ENCODE results near the gene PLEKHF1.

Gene PLEKHF1

DNA sequence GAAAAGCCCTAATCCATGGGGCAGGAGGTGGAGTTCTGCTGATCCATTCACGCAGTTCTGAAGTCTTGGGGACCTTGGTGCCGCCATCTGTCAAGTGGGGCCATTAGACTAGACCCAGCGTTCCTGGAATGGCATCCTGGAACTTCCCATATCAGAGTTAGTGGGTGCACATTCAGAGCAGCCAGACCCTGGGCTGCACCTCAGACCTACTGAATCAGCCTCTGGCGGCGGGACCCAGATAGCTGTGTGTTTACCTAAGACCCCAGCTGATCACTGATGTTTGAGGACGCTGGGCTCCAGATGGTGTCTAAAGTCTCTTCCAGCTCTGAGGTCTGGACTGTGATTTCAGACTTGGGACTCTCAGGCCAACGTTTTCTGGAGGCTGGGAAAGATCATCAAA is 46.4 kb upstream of the PLEKHF1 start:
- H3K9me3 ChIP-seq (ENCODE audit: severe bottlenecking) = no peaks in the 10 kb centered on the region
- no peak overlapping the region for H3K4me3 ChIP-seq (ENCODE audit: low read depth, low read length)
- peaks cover 3% of the 10 kb centered on the region for H3K36me3 ChIP-seq
- TF ChIP-seq, protein P1, sequence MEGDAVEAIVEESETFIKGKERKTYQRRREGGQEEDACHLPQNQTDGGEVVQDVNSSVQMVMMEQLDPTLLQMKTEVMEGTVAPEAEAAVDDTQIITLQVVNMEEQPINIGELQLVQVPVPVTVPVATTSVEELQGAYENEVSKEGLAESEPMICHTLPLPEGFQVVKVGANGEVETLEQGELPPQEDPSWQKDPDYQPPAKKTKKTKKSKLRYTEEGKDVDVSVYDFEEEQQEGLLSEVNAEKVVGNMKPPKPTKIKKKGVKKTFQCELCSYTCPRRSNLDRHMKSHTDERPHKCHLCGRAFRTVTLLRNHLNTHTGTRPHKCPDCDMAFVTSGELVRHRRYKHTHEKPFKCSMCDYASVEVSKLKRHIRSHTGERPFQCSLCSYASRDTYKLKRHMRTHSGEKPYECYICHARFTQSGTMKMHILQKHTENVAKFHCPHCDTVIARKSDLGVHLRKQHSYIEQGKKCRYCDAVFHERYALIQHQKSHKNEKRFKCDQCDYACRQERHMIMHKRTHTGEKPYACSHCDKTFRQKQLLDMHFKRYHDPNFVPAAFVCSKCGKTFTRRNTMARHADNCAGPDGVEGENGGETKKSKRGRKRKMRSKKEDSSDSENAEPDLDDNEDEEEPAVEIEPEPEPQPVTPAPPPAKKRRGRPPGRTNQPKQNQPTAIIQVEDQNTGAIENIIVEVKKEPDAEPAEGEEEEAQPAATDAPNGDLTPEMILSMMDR (IDR thresholded peaks at IDR 0.05; ENCODE audit: low read depth, low read length) = no peak
- DNase-seq = no peak
- H3K27ac ChIP-seq = no peak overlapping the region
- H3K27me3 ChIP-seq (ENCODE audit: insufficient read depth, low read depth, severe bottlenecking) = no peaks in the 10 kb centered on the region

DNA sequence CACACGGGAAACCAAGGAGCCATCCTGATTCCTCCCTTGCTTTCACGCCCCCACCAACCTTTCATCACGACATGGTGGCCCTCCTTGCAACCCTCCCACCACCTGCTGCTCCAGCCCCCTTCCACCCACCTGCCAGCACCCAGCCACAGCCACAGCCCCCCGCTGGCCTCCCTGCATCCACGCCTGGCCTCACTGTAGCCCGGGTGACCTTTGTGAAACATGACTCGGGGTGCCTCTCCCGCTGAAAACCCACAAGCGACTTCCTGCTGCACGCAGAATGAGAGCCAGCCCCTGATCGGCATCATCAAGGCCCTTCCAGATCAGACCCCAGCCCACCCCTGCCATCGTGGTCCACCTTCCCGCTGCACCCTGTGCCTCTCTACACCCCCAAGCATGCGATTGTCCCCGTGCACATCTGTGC is 44.3 kb upstream of the PLEKHF1 start:
- DNase-seq = no peak
- Histone ChIP-seq H3K9me3 (ENCODE audit: severe bottlenecking) (no peaks in the 10 kb centered on the region), H3K27ac (no peak overlapping the region), H3K36me3 (no peaks in the 10 kb centered on the region), H3K27me3 (ENCODE audit: insufficient read depth, low read depth, severe bottlenecking) (no peaks in the 10 kb centered on the region), H3K4me3 (ENCODE audit: low read depth, low read length) (no peak overlapping the region)
- TF ChIP-seq, protein P1 (IDR thresholded peaks at IDR 0.05; ENCODE audit: low read depth, low read length) = no peak

DNA sequence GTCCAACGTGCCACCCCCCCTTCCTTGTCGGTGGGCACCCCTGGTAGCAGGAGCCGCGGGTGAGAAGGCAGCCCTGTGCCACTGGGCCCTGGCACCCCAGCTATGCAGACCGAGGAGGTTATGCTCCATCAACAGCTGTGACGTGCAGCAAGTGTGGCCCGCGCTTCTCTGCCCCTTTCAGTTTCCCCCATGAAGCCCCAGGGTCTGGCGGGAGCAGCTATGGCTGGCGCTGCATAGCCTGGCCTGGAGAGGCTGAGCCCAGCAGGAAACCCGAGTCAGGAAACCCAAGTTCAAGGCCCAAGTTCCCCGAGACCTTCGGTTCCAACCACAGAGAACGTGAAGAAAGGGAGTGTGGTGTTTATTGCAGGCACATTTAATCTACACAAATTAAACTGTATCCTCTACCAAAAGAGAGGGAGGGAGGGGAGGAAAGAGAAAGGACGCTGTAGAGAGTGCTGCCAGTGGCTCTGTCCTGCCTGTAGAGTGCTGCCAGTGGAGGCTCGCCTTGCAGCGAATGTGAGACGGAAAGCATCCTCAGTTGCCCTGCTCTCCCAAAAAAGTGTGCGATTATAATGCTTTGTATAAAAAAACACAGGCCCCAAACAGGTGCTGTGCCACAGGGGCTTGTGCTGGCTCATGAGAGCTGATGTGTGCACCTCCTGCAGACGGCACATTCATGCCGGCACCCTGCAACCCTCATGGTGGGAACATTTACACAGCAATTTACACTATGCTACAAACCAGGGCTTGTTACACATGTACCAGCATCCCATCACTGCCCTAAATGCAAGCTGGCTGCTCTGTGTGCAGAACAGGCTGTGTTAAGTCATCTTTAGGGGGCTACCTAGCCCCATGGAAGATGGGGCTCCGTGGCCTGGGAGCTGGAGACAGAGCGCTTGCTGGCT is 42.8 kb upstream of the PLEKHF1 start:
- no peak overlapping the region for H3K27ac ChIP-seq
- DNase-seq = no peak
- no peaks in the 10 kb centered on the region for H3K36me3 ChIP-seq
- no peaks in the 10 kb centered on the region for H3K27me3 ChIP-seq (ENCODE audit: insufficient read depth, low read depth, severe bottlenecking)
- no peaks in the 10 kb centered on the region for H3K9me3 ChIP-seq (ENCODE audit: severe bottlenecking)
- TF ChIP-seq, protein P1 (IDR thresholded peaks at IDR 0.05; ENCODE audit: low read depth, low read length) = no peak
- no peak overlapping the region for H3K4me3 ChIP-seq (ENCODE audit: low read depth, low read length)

DNA sequence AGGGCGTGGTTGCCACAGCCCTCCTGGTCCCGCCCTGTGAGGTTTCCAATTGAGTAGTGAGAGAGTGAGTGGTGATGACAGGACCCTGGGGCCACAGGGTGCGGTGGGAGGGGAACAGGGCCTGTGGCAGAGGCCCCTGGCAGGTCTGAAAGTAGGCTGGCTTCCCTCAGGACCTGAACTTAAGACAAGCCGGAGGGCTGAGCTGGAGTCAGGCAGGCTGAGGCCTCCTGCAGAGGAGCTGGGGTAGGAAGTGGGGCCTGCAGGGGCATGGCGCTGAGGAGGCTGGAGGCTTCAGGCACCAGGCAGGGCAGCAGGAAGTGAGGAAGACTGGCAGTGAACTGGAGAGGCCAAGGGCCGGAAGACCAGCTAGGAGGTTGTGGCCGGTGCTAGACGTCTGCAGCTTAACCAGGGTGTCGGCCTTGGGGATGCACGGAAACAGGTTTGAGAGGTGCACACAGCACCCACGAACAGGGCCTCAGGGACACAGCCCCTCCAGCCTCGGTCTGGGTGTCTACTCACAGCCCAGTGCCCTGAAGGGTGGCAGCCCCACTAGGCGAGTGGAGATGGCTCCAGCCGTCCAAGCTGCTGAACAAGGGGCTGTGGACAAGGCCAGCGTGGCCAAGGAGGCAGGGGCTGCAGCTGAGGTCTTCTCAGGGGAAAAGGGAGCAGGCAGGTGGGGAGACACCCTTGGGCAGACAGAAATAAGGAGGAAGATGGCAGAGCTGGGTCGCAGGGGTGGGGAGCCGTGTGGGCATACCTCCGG is 41.4 kb upstream of the PLEKHF1 start:
- H3K27ac ChIP-seq = no peak overlapping the region
- no peak for DNase-seq

DNA sequence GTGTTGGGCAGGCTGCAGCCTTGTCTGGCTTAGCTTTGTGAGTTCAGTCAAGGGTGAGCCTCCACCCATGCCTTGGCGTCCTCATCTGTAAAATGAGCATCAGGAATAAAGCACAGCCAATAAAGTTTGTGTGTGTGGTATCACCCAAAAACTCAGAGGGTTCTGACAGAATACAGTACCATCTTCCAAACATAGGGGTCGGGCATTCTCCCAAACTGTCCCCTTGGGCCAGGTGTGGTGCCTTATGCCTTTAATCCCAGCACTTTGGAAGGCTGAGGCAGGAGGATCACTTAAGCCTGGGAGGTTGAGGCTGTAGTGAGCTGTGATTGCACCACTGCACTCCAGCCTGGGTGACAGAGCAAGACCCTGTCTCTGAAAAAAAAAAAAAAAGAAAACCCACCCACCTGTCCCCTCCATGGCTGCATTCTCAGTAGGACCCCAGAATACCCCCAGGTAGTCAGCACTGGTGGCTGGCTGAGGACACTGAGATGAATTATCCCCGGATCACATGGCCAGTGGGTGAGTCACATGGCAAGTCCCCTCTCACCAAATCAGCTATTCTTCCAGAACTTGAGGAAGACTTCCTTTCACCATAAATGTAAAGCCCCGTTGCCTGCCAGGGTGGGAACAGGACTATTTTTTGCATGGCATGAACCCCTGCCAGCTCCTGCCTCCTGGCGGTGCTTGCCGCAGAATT is 40.6 kb upstream of the PLEKHF1 start:
- H3K4me3 ChIP-seq (ENCODE audit: low read depth, low read length) = no peak overlapping the region
- H3K27ac ChIP-seq = no peak overlapping the region
- TF ChIP-seq, protein P1 (IDR thresholded peaks at IDR 0.05; ENCODE audit: low read depth, low read length) = no peak
- H3K27me3 ChIP-seq (ENCODE audit: insufficient read depth, low read depth, severe bottlenecking) = no peaks in the 10 kb centered on the region
- no peak for DNase-seq
- no peaks in the 10 kb centered on the region for H3K36me3 ChIP-seq
- no peaks in the 10 kb centered on the region for H3K9me3 ChIP-seq (ENCODE audit: severe bottlenecking)

More for the DNA sequence above, 41.4 kb upstream of the PLEKHF1 start:
- Histone ChIP-seq H3K27me3 (ENCODE audit: insufficient read depth, low read depth, severe bottlenecking) (no peaks in the 10 kb centered on the region), H3K9me3 (ENCODE audit: severe bottlenecking) (no peaks in the 10 kb centered on the region), H3K4me3 (ENCODE audit: low read depth, low read length) (no peak overlapping the region), H3K36me3 (no peaks in the 10 kb centered on the region)
- TF ChIP-seq, protein P1 (IDR thresholded peaks at IDR 0.05; ENCODE audit: low read depth, low read length) = no peak

Data from WERI-Rb-1 (cell line).